Epithelial cell of esophagus (primary cell): ENCODE results near the gene BTBD10.

Experiments
- DNase-seq: peaks from one replicate; pipeline ENCODE4 v3.0.0; 2010; ENCODE audit warnings: low read depth
- H3K4me3 ChIP-seq: 2 replicates; pipeline ENCODE4 v1.5.1; 2011; ENCODE audit warnings: mild to moderate bottlenecking, low read length, control low read depth
- CTCF ChIP-seq: IDR thresholded peaks from 2 replicates; pipeline ENCODE4 v1.5.1; 2011; ENCODE audit warnings: low read depth, mild to moderate bottlenecking, low read length, control low read depth, inconsistent platforms; ENCODE audit not compliant: insufficient read depth; ENCODE audit errors: missing control alignments

BTBD10 gene

GRCh38 chr11:13349581-13349980 is 113.4 kb downstream of the BTBD10 start:
- H3K4me3 ChIP-seq = no peak overlapping the region
- DNase-seq = no peak
- TF ChIP-seq CTCF = no peak

GRCh38 chr11:13349046-13349445 is 114.0 kb downstream of the BTBD10 start:
- no peak for DNase-seq
- H3K4me3 ChIP-seq = no peak overlapping the region
- TF ChIP-seq CTCF = no peak

DNA sequence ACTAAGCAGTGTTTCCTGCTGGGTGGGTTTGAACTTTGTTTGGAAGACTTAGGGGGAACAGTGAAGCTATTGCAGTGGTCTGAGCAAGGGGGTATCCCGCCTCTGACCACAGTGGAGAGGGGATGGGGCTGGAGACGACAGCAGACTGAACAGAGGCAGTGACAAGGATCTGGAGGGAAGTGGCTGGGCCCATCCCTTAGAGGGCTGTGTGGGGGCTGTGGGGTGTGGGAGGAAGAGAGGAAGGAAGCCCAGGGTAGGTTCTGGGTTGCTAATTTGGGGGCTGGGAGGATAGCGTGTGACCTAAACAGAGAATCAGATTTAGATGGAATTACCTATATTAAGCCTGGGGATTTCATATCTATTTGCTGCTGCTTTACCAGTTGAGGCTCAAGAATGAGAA is 114.7 kb downstream of the BTBD10 start:
- DNase-seq = no peak
- TF ChIP-seq CTCF = no peak
- H3K4me3 ChIP-seq = no peak overlapping the region

DNA sequence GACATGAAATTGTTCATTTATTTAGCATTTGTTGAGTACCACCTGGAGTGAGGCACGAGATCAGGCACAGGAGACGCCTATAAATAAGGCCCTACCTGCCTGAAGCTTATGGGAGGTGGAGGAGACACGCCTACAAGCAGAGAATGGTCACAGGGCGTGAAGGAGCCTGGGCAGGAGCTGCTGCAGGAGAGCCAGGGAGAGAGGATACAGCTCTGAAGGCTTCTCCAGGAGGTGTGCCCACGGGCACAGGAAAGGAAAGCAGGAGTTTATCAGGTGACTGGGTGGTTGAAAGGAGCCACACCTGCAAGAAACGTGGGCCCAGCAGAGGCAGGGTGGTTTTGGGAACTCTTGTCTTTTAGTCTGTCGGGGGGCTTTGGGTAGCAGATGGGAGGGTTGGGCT is 115.1 kb downstream of the BTBD10 start:
- DNase-seq = no peak
- TF ChIP-seq CTCF = no peak
- H3K4me3 ChIP-seq = no peak overlapping the region

DNA sequence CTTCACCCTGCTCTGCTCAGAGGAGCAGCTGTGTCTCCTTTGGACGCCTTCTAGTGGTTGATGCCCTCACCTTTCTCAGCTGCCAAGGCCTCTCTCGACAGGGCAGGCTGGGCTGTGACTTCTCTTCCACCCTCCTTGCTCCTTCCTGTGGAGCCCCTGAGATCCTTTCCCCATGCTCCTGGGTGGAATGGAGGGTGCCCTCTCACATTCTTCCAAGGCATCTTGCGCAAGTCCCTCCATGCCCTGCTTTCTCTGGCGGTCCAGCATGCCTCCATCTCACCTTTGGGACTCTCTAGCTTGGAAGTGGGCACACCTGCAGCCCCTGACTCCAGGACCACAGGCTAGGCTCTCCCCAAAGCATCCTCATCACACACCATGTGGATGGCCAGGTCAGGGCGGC is 116.6 kb downstream of the BTBD10 start:
- DNase-seq = no peak
- no peak overlapping the region for H3K4me3 ChIP-seq
- TF ChIP-seq CTCF = no peak

- H3K4me3 ChIP-seq = no peak overlapping the region
- TF ChIP-seq CTCF = no peak
- no peak for DNase-seq
Measured at GRCh38 chr11:13344818-13345217, 118.2 kb downstream of the BTBD10 start.

DNA sequence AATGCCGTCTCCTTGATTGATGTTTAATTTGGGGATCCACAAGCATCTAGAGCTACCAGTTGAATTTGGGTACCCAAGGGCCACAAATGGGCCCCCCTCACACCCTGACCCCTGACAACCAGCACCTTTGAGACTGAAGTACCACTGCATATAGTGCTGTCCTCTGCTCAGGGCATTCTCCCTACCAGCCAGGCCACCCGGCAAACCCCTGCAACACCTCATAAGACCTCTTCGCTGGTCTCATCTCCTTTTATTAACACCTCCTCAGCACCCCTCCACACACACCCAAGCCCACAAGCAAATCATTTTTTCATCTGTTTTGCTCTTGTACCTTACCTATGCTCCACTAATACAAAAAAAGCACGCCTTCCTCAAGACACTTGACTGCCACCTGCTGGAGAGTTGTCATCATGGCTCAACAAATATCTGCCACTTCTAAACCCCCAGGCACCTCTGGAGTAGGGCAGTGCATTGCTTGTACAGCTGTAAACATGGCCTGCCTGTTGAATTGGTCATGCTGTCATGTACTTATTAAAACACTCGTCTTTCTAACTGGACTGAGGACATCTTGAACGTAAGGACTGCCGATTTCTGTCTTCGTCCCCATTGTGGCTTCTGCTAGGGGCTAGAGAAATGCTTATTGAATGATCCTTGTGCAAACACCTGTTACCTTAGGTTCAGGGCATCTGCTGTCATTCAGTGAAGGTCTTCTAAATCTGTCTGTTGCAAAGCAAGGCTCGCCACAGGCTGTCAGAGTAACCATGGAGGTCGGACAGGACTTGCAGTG is 118.9 kb downstream of the BTBD10 start:
- peak; percentile 81 for DNase-seq
- peak; percentile 91 for TF ChIP-seq CTCF
- no peak overlapping the region for H3K4me3 ChIP-seq
